H9 (cell line): Measurements from ENCODE around the gene KIAA1328. TPM values are rescaled to one million over a fixed set of nuclear protein-coding genes. Genes with fewer than 3 reads are reported as not detected.

Experiments
- DNase-seq: peaks from one replicate; pipeline ENCODE4 v3.0.0-alpha.2; 2017
- H2AFZ ChIP-seq: one replicate; pipeline ENCODE4 v1.6.1; 2013; ENCODE audit warnings: mild to moderate bottlenecking, low read length, control low read depth, moderate library complexity
- H2AK5ac ChIP-seq: 2 replicates; pipeline ENCODE4 v1.6.1; 2013; ENCODE audit warnings: low read length, control low read depth, mixed read lengths; ENCODE audit not compliant: insufficient read length
- H2BK120ac ChIP-seq: one replicate; pipeline ENCODE4 v1.6.1; 2013; ENCODE audit warnings: low read depth, mild to moderate bottlenecking, low read length, control low read depth, inconsistent platforms; ENCODE audit not compliant: poor library complexity, severe bottlenecking
- H2BK12ac ChIP-seq: 2 replicates; pipeline ENCODE4 v1.6.1; 2013; ENCODE audit warnings: low read length, control low read depth, mixed read lengths, low read depth; ENCODE audit not compliant: insufficient read length
- H2BK15ac ChIP-seq: 2 replicates; pipeline ENCODE4 v1.6.1; 2013; ENCODE audit warnings: low read depth, low read length, control low read depth
- H2BK20ac ChIP-seq: one replicate; pipeline ENCODE4 v1.6.1; 2013; ENCODE audit warnings: low read depth, mild to moderate bottlenecking, low read length, control low read depth, inconsistent platforms; ENCODE audit not compliant: poor library complexity, severe bottlenecking
- H2BK5ac ChIP-seq: 2 replicates; pipeline ENCODE4 v1.6.1; 2013; ENCODE audit warnings: low read length, control low read depth, mixed read lengths; ENCODE audit not compliant: insufficient read length
- H3K14ac ChIP-seq: 2 replicates; pipeline ENCODE4 v1.6.1; 2013; ENCODE audit warnings: low read length, control low read depth; ENCODE audit not compliant: insufficient read depth
- H3K18ac ChIP-seq: 2 replicates; pipeline ENCODE4 v1.6.1; 2013; ENCODE audit warnings: low read depth, mild to moderate bottlenecking, mixed read lengths, low read length, control low read depth; ENCODE audit not compliant: insufficient read length
- H3K23ac ChIP-seq: 2 replicates; pipeline ENCODE4 v1.6.1; 2013; ENCODE audit warnings: low read length, control low read depth, mixed read lengths, low read depth; ENCODE audit not compliant: insufficient read length
- H3K23me2 ChIP-seq: 2 replicates; pipeline ENCODE4 v1.6.1; 2013; ENCODE audit warnings: low read depth, mild to moderate bottlenecking, mixed read lengths, low read length, control low read depth; ENCODE audit not compliant: insufficient read length, poor library complexity, severe bottlenecking
- H3K27ac ChIP-seq: 2 replicates; pipeline ENCODE4 v1.5.1; 2013; ENCODE audit warnings: low read length, control low read depth, mixed read lengths, low read depth; ENCODE audit not compliant: insufficient read length
- H3K27me3 ChIP-seq: 2 replicates; pipeline ENCODE4 v1.6.1; 2013; ENCODE audit warnings: low read length, control low read depth, inconsistent platforms; ENCODE audit not compliant: insufficient read depth
- H3K4ac ChIP-seq: 2 replicates; pipeline ENCODE4 v1.6.1; 2013; ENCODE audit warnings: low read depth, mild to moderate bottlenecking, control low read depth, inconsistent platforms, low read length, moderate library complexity
- H3K4me1 ChIP-seq: 2 replicates; pipeline ENCODE4 v1.6.1; 2013; ENCODE audit warnings: low read length, control low read depth, inconsistent platforms; ENCODE audit not compliant: insufficient read depth
- H3K4me2 ChIP-seq: 2 replicates; pipeline ENCODE4 v1.6.1; 2013; ENCODE audit warnings: low read length, control low read depth, mixed read lengths; ENCODE audit not compliant: insufficient read length, insufficient read depth
- H3K56ac ChIP-seq: 2 replicates; pipeline ENCODE4 v1.6.1; 2013; ENCODE audit warnings: low read depth, mild to moderate bottlenecking, mixed read lengths, low read length, control low read depth; ENCODE audit not compliant: insufficient read length
- H3K79me1 ChIP-seq: 2 replicates; pipeline ENCODE4 v1.6.1; 2013; ENCODE audit warnings: low read depth, mild to moderate bottlenecking, moderate library complexity, low read length, control low read depth, inconsistent platforms; ENCODE audit not compliant: insufficient read depth, poor library complexity, severe bottlenecking
- H3K79me2 ChIP-seq: 2 replicates; pipeline ENCODE4 v1.6.1; 2013; ENCODE audit warnings: low read length, control low read depth, inconsistent platforms; ENCODE audit not compliant: insufficient read depth
- H3K9ac ChIP-seq: 2 replicates; pipeline ENCODE4 v1.6.1; 2013; ENCODE audit warnings: low read length, control low read depth, mixed read lengths; ENCODE audit not compliant: insufficient read length; ENCODE audit errors: extremely low read depth
- H3K9me3 ChIP-seq: one replicate; pipeline ENCODE4 v1.6.1; 2013; ENCODE audit warnings: low read depth, low read length, inconsistent platforms; ENCODE audit not compliant: control insufficient read depth
- H3T11ph ChIP-seq: one replicate; pipeline ENCODE4 v1.6.1; 2013; ENCODE audit warnings: mild to moderate bottlenecking, low read length, control low read depth, inconsistent platforms
- H4K20me1 ChIP-seq: one replicate; pipeline ENCODE4 v1.6.1; 2013; ENCODE audit not compliant: control insufficient read depth, insufficient read length, insufficient read depth
- H4K5ac ChIP-seq: 2 replicates; pipeline ENCODE4 v1.6.1; 2013; ENCODE audit warnings: low read depth, mild to moderate bottlenecking, mixed read lengths, low read length, control low read depth; ENCODE audit not compliant: insufficient read length
- H4K8ac ChIP-seq: replicated peaks from 2 replicates; pipeline ENCODE4 v1.6.1; 2013; ENCODE audit warnings: low read length, control low read depth, mixed read lengths, low read depth; ENCODE audit not compliant: insufficient read length
- H4K91ac ChIP-seq: 2 replicates; pipeline ENCODE4 v1.6.1; 2013; ENCODE audit warnings: low read depth, mild to moderate bottlenecking, moderate library complexity, mixed read lengths, low read length, control low read depth; ENCODE audit not compliant: insufficient read length
- H3K27ac Mint-ChIP-seq, 3 experiments: 2 replicates in 2 of 3; 3 replicates in 1 of 3; pipeline ENCODE4 v1.8.0; 2020 to 2021; ENCODE audit warnings: mixed read lengths in 3 of 3, mild to moderate bottlenecking in 1 of 3, moderate library complexity in 1 of 3
- H3K27me3 Mint-ChIP-seq: 2 replicates; pipeline ENCODE4 v1.8.0; 2021; ENCODE audit warnings: low read depth, mild to moderate bottlenecking, moderate library complexity, mixed read lengths
- H3K36me3 Mint-ChIP-seq, 3 experiments: 2 replicates in 2 of 3; 3 replicates in 1 of 3; pipeline ENCODE4 v1.8.0; 2020 to 2021; ENCODE audit warnings: low read depth in 3 of 3, mixed read lengths in 3 of 3; ENCODE audit not compliant: insufficient read depth in 1 of 3
- H3K4me1 Mint-ChIP-seq, 2 experiments: 2 replicates each; pipeline ENCODE4 v1.8.0; 2020; ENCODE audit warnings: mixed read lengths in 2 of 2
- H3K4me3 Mint-ChIP-seq, 2 experiments: 2 replicates in 1 of 2; 3 replicates in 1 of 2; pipeline ENCODE4 v1.8.0; 2020 to 2021; ENCODE audit warnings: mild to moderate bottlenecking in 2 of 2, mixed read lengths in 2 of 2, moderate library complexity in 1 of 2
- H3K9me3 Mint-ChIP-seq, 2 experiments: 2 replicates in 1 of 2; 3 replicates in 1 of 2; pipeline ENCODE4 v1.8.0; 2020; ENCODE audit warnings: mild to moderate bottlenecking in 2 of 2, mixed read lengths in 2 of 2, moderate library complexity in 1 of 2
- WGBS: extraction: QIAGEN DNeasy Blood & Tissue Kit; methylation state at CpG from one replicate; pipeline ENCODE4 v1.1.7; 2013; ENCODE audit warnings: missing lambda C conversion rate, low lambda C conversion rate, mixed read lengths; ENCODE audit not compliant: insufficient read length; ENCODE audit errors: extremely low coverage; 5-methylcytosine and 5-hydroxymethylcytosine counted together
- total RNA-seq: library from RNA; stranded (reverse); gene quantifications from 2 replicates; pipeline ENCODE4 v1.2.1, GENCODE V29; 2021
- TF ChIP-seq, protein P1 (sequence below): fragments of 200-600 bp; sonication (generic); conservative IDR thresholded peaks from 3 replicates; pipeline ENCODE4 v1.8.0; 2021; ENCODE audit warnings: antibody characterized with exemption, mild to moderate bottlenecking

KIAA1328 gene
- total RNA-seq, 1 experiment from 2014 or later, result 4.9 TPM

DNA sequence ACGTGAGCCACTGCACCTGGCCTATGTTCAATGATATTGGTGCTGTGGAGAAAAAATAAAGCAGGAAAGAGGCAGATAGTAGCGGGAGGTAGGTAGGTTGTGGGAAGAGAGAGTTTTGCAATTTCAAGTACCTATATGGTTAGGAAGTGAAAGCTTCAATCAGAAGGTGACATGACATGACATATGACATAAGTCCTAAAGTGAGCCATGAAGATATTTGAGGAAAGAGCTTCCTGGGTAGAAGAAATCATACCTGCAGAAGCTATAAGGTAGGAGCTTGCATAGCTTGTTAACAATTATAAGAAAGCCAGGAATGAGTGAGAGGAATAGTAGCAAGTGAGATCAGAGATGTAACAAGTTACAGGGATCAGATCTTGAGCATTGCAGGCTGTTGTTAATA is 4.2 kb downstream of the KIAA1328 start:
- Histone ChIP-seq H3K18ac (no peak overlapping the region), H3K27ac (no peak overlapping the region), H3K9me3 (no peaks in the 10 kb centered on the region), H3K79me1 (no peaks in the 10 kb centered on the region), H2BK15ac (no peak overlapping the region), H3K4me2 (no peak overlapping the region), H2BK5ac (no peak overlapping the region), H4K91ac (no peak overlapping the region), H3K23me2 (no peaks in the 10 kb centered on the region), H4K20me1 (no peaks in the 10 kb centered on the region), H3K23ac (no peak overlapping the region), H3K14ac (no peak overlapping the region), H3T11ph (no peak overlapping the region), H2AFZ (no peak overlapping the region), H4K8ac (no peak overlapping the region), H2AK5ac (no peak overlapping the region), H4K5ac (no peak overlapping the region), H3K79me2 (no peaks in the 10 kb centered on the region), H2BK120ac (no peak overlapping the region), H3K9ac (no peak overlapping the region), H3K4me1 (no peaks in the 10 kb centered on the region), H3K27me3 (no peaks in the 10 kb centered on the region), H2BK12ac (no peak overlapping the region), H3K4ac (no peak overlapping the region), H3K56ac (no peak overlapping the region), H2BK20ac (no peak overlapping the region)
- DNase-seq, result no peak
- peaks cover 0 to 4% (median 0%) of the 10 kb centered on the region in 3 experiments; a peak in 3 of 7 replicates for H3K36me3 Mint-ChIP-seq
- no peaks in the 10 kb centered on the region for H3K9me3 Mint-ChIP-seq
- no peak overlapping the region for H3K4me3 Mint-ChIP-seq
- TF ChIP-seq, protein P1, sequence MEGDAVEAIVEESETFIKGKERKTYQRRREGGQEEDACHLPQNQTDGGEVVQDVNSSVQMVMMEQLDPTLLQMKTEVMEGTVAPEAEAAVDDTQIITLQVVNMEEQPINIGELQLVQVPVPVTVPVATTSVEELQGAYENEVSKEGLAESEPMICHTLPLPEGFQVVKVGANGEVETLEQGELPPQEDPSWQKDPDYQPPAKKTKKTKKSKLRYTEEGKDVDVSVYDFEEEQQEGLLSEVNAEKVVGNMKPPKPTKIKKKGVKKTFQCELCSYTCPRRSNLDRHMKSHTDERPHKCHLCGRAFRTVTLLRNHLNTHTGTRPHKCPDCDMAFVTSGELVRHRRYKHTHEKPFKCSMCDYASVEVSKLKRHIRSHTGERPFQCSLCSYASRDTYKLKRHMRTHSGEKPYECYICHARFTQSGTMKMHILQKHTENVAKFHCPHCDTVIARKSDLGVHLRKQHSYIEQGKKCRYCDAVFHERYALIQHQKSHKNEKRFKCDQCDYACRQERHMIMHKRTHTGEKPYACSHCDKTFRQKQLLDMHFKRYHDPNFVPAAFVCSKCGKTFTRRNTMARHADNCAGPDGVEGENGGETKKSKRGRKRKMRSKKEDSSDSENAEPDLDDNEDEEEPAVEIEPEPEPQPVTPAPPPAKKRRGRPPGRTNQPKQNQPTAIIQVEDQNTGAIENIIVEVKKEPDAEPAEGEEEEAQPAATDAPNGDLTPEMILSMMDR, result no peak
- WGBS, result 100% methylated on average over 1 of the region's 2 CpGs
- H3K27ac Mint-ChIP-seq, result no peak overlapping the region; a peak in 1 of 7 replicates
- H3K27me3 Mint-ChIP-seq, result no peaks in the 10 kb centered on the region
- H3K4me1 Mint-ChIP-seq, result peaks cover 10 to 11% of the 10 kb centered on the region in 2 experiments
